Activated CD4-positive, alpha-beta T cell treated with anti-CD3 and anti-CD28 coated beads for 48 hours (primary cell): ENCODE measurements around the gene MEP1A.
A peak's percentile ranks its signal among the peaks of the same experiment; 100 is the strongest.

Source experiments
- DNase-seq: peaks from one replicate; pipeline ENCODE4 v3.0.0-alpha.2; 2020

MEP1A gene

GRCh38 chr6:46776070-46776712, 17.0 kb upstream of the MEP1A start:
- DNase-seq = no peak

GRCh38 chr6:46777476-46778346, 15.5 kb upstream of the MEP1A start:
- no peak for DNase-seq

DNA sequence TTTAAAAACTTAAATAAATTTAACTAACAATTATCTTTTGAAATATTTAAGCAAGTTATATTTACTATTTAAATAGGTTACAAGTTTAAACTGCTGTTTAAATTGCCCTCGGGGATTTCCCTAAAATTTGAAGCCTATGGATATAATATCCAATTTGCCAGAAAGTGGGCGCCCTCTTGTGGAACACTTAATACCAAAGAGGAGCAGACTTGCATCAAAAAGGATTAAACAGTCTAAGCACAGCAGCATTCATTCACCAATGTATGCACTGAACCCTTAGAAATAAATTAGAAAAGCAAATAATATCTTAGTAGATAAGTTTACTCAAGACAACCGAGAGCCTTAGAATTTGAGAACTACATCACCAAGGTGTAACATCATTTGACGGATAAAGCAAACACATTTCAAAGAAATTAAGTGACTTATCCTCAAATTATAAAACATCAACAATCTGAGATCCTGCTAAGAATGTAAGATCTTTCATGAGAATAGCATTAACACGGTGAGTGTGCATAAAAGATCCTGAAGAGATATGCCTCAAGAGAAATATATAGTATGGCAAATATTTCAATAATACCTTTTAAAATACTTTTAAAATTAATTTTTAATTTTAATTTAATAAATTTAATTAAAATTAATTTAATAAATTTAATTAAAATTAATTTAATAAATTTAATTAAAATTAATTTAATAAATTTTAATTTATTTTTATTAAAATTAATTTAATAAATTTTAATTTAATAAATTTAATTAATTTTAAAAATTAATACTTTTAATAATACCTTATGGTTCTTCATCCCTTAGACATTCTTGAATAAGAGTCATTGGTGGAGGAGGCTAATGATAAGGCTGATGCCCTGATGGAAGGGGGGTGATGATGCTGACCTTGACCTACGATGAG, 11.5 kb upstream of the MEP1A start:
- peak; percentile 52 for DNase-seq

DNA sequence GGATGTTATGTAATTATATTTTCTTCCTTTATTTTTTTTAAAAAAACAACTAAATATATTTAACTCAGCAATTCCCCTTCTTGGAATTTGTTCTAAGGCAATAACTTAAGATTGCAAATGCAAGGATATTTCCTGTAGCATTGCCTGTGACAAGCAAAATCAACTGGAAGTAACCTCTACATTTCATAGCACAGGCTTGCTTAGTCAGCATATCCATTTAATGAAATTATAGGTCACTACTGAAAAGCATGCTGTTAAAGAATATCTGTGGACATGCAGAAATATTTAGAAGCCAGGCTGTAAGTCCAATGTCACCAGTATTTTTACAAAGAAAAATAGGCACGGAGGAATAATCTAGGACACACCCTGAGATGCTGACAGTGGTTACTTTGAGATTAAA, 8.7 kb upstream of the MEP1A start:
- DNase-seq = no peak

GRCh38 chr6:46787871-46788540, 5.2 kb upstream of the MEP1A start:
- DNase-seq = no peak

DNA sequence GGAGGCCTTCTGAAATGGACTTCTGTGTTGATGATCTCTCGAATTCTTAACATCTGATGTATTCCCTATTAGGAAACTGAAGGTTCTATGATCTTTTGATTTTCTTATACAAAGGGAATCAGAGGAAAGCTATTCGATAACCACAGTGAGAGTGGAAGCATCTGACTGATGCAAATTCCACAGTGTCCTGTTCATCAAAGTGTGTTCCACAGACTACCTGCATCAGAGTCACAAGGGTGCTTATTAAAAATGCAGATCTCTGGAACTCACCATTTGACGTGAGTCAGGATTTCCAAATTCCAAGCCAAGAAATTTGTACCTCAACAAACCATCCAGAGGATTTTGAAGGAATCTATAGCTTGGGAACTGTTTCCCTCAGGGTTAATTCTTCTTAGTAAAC, 4.4 kb upstream of the MEP1A start:
- no peak for DNase-seq

- DNase-seq = no peak
Measured at GRCh38 chr6:46789434-46790354, 3.5 kb upstream of the MEP1A start.

DNA sequence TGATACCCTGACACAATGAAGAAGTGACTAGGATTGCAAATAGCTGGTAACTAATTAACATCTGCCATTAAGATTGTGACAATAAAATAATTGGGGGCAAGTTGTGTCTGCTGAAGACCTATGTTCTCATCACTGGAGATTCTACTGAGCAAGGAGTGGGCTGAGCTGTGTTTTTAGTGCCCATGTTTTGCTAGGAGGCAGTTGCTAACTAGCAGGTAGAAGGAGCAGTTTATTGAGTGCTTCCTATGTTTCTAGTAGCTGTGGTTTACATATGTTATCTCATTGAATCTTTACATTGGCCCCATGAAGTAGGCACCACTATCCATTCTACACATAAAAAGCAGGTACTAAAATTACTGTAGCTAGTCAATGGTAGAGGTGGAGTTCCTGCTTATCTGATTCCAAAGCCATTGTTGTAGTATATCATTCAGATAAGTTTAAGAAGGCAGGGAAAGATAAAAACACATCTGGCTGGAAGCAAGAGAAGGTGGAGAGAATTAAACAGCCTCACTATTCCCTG, 2.8 kb upstream of the MEP1A start:
- DNase-seq = no peak

DNA sequence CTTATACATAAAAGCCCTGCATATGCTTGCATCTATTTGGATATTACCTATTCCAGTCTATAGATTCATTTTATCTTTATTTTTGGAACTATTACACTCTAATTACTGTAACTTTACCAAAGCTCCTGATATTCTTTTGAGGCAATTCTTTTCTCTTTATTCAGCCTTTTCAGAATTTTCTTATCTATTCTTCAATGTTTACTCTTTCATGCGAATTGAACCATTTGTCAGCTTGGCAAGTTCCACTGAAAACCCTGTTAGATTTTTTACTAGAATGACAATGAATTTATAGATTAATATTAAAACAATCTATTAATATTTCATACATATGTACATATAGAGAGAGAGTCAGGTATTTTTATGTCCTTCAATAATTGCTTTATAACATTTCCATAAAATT, 554 bp upstream of the MEP1A start:
- no peak for DNase-seq

- DNase-seq = no peak
Measured at GRCh38 chr6:46794068-46794467, 879 bp downstream of the MEP1A start.

DNA sequence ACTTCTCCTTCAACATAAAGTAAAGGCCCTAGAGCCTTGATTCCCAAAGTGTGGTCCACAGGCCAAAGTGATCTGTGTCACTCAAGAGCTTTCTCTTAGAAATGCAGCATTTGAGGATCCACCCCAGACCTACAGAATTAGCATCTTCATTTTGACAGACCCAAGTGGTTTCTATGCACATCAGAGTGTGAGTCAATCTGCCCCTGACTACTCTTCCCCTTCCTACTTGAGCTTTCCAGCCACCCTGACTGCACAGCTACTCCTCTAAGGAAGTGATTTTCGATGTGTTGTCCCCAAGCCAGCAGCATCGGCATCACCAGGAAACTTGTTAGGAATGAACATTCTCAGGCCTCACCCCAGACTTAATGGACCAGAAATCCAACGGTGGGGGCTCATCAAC, 2.6 kb downstream of the MEP1A start:
- DNase-seq = no peak

DNA sequence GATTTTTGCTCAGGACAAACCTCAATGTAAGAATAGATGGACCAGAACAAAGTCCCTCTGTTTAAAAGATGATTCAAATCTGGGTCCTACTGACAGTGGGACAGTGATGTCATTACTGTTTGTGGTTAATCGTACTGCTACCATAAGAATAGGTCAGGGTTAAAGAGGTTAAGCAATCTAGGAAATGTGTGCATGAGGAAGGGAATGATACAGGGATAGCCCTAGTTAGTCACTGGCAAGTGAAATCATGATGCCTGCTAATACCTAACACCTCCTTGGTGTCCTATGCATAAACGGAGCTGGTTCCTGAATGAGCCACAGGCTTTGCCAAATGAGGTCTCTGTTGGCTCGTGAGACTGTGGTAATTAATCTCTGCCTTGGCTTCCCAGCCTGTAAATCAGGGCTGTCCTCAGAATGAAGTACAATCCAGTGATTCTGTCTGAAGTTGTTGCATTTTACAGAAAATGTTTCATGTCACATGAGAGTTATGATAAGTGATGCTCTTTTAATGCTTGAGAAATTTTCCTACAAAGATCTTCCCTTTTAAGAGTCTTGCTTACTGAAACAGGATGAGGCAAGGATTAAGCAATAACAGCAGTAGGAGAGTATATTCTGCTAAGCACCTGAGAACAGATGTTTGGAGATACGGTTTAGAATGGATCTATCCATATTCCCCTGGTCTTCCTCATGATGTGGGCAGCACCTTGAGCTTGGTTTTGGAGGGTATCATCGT, 3.8 kb downstream of the MEP1A start:
- DNase-seq = no peak

GRCh38 chr6:46799657-46800056, 6.5 kb downstream of the MEP1A start:
- DNase-seq = no peak

- no peak for DNase-seq
Measured at GRCh38 chr6:46808806-46809205, 15.6 kb downstream of the MEP1A start.

DNA sequence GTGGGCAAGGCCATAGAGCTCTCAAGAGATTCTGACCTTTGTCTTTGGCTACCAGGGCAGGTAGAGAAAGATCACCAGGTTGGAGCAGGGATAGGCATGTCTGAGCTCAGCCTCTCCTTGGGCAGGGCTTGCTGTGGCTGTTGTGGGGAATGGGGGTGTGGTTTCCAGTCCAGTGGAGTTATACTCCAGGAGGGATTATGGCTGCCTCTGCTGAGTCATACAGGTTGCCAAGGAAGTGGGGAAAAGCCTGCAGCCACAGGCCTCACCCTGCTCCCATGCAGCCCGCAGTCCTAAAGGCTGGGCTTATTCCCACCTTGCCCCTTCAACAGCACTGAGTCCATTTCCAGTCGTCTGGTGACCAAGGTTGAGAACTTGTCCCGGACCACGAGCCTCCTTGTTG, 21.9 kb downstream of the MEP1A start:
- no peak for DNase-seq

DNA sequence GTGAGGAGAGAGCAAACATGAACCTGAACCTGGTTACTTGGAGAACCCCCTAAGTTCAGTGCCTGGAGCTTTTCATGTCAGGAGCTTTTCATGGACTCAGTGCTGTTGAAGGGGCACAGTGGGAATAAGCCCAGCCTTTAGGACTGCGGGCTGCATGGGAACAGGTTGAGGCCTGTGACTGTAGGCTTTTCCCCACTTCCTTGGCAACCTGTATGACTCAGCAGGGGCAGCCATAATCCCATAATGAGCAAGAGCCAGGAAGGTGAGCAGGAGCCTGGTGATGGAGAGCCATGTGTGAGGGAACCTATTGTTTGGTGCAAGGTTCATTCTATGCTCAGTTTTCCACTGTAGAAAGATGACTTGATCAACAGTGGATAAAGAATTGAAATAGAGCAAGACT, 23.4 kb downstream of the MEP1A start:
- no peak for DNase-seq

DNA sequence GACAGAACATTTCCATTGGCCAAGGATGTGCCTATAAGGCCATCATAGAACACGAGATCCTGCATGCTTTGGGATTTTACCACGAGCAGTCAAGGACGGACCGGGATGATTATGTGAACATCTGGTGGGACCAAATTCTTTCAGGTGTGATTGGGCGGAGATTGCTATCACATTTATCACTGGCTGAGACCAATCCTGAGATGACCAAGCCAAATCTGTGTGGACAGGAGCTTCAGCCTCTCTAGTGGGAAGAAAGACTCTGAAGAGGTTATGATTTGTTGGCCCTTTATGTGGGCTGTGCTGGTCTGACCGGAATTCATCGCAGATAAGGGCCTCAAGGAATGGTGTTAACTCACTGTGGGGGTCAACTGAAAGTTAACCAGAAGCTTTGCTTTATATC, 26.4 kb downstream of the MEP1A start:
- no peak for DNase-seq

GRCh38 chr6:46821458-46821881, 28.3 kb downstream of the MEP1A start:
- no peak for DNase-seq

DNA sequence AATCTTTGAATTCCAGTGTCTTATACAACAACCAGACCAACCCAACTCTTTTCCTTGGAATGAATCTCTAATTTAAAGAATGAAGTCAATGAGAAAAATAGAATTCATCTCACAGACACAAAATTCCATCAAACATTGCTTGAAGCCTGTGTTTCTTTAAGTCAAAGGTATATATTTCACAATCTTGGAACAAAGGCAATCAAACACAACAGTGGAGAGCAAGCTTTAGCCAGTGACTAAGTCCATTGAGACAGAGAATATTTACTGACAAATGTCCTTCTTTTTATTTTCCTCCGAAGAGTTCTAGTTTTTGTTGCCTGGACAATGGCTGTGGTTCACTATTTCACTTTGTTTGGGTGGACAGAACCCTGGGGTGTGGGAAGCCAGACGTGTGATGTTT, 35.8 kb downstream of the MEP1A start:
- DNase-seq = no peak

DNA sequence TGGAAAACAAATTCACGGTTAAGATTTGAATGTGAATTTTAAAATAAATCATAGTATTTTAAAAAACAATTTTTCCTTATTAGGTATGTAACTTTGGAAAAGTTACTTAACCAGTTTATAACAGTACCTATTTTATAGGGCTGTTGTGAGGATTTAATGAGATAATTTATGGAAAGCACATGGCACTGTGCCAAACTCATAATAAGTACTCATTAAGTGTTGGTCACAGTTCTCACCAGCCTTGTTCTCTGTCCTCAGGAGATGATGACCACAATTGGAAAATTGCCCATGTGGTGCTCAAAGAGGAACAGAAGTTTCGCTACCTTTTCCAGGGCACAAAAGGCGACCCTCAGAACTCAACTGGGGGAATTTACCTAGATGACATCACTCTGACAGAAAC, 39.6 kb downstream of the MEP1A start:
- no peak for DNase-seq
